ENCODE measurements around the gene ATG4D. TPM values are rescaled to one million over a fixed set of nuclear protein-coding genes. Genes with fewer than 3 reads are reported as not detected.

ATG4D gene
- total RNA-seq, 1 donor from 2014 or later, result 38.5 TPM

DNA sequence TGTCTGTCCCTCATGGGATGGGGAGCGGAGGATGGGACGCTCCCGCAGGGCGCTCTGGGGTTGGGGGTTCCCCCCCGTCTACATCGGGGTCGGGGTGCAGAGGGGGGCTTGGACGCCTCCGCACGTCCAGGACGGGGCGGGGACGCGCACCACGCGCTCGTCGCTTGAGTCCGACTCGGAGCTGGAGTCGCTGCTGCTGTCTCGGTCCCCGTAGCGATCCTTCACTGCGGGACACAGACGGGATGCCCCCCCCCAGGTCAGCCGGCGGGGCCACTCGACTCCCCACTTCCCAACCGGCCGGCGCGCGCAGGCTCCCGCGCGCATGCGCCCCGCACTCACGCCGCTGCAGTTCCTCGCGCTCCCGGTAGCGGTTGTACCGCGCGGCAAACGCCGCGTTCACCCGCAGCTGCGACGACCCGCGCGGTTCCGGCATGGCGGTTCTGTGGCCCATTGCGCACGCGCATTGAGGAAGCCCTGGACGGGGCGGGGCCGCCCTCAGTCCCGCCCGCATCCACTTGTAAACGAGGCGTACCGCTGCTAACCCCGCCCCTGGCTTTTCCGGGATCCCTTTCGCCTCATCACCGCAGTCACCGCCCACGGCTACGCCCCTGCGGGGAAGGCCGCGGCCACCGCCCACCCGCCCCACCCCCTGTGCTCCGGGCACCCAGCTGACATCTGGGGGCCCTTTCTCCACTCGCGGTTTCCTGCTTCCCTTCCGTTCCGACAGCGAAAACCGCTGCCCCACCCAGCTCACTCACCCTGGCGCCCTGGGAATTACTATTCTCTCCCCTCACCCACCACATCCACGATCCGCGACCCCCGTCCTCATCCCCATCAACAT is 22.1 kb downstream of the ATG4D start, which contains the start of gene KRI1:
Gene KRI1, minus strand, starts transcription at position 444 of the 841 bp plus-strand sequence. Its CDS starts 11 bp downstream, at position 433.
- TF ChIP-seq CTCF (IDR thresholded peaks at IDR 0.05; ENCODE audit: insufficient read depth, low read length, poor library complexity, severe bottlenecking), result peak; percentile 7
- Histone ChIP-seq H3K36me3 (ENCODE audit: control insufficient read depth, insufficient read depth, low read length) (no peaks in the 10 kb centered on the region), H3K4me3 (ENCODE audit: low read depth, low read length) (peak within 1 kb of the TSS; percentile 96), H3K27me3 (ENCODE audit: control insufficient read depth, insufficient read depth, low read length) (no peaks in the 10 kb centered on the region)
- DNase-seq (ENCODE audit: low read depth), result peak; percentile 81

DNA sequence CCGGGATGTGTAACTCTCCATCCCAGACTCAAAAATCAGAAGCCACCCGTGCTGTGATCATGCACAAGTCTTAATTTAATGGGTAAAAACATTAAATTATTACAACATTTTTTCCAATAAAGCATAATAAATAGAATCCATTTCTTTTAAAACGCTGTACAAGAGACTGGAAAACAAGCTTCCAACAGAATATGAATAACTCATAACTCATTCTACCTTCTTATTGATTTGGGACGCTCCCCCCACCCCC is 22.6 kb downstream of the ATG4D start:
- H3K36me3 ChIP-seq (ENCODE audit: control insufficient read depth, insufficient read depth, low read length), result no peaks in the 10 kb centered on the region
- H3K4me3 ChIP-seq (ENCODE audit: low read depth, low read length), result peak overlapping the region; percentile 96
- DNase-seq (ENCODE audit: low read depth), result no peak
- TF ChIP-seq CTCF (IDR thresholded peaks at IDR 0.05; ENCODE audit: insufficient read depth, low read length, poor library complexity, severe bottlenecking), result no peak
- no peaks in the 10 kb centered on the region for H3K27me3 ChIP-seq (ENCODE audit: control insufficient read depth, insufficient read depth, low read length)

- no peak for DNase-seq (ENCODE audit: low read depth)
- no peak for TF ChIP-seq CTCF (IDR thresholded peaks at IDR 0.05; ENCODE audit: insufficient read depth, low read length, poor library complexity, severe bottlenecking)
- no peak overlapping the region for H3K4me3 ChIP-seq (ENCODE audit: low read depth, low read length)
- H3K36me3 ChIP-seq (ENCODE audit: control insufficient read depth, insufficient read depth, low read length), result no peaks in the 10 kb centered on the region
- H3K27me3 ChIP-seq (ENCODE audit: control insufficient read depth, insufficient read depth, low read length), result no peaks in the 10 kb centered on the region
These were observed 23.1 kb downstream of the ATG4D start for GRCh38 chr19:10566658-10567410.

GRCh38 chr19:10567656-10568055 is 24.0 kb downstream of the ATG4D start:
- Histone ChIP-seq H3K27me3 (ENCODE audit: control insufficient read depth, insufficient read depth, low read length) (no peaks in the 10 kb centered on the region), H3K36me3 (ENCODE audit: control insufficient read depth, insufficient read depth, low read length) (no peaks in the 10 kb centered on the region), H3K4me3 (ENCODE audit: low read depth, low read length) (peak overlapping the region; percentile 66)
- DNase-seq (ENCODE audit: low read depth), result no peak
- no peak for TF ChIP-seq CTCF (IDR thresholded peaks at IDR 0.05; ENCODE audit: insufficient read depth, low read length, poor library complexity, severe bottlenecking)

GRCh38 chr19:10568062-10568825 is 24.5 kb downstream of the ATG4D start:
- Histone ChIP-seq H3K36me3 (ENCODE audit: control insufficient read depth, insufficient read depth, low read length) (no peaks in the 10 kb centered on the region), H3K4me3 (ENCODE audit: low read depth, low read length) (peak overlapping the region; percentile 66), H3K27me3 (ENCODE audit: control insufficient read depth, insufficient read depth, low read length) (no peaks in the 10 kb centered on the region)
- DNase-seq (ENCODE audit: low read depth), result no peak
- TF ChIP-seq CTCF (IDR thresholded peaks at IDR 0.05; ENCODE audit: insufficient read depth, low read length, poor library complexity, severe bottlenecking), result no peak

Data from kidney epithelial cell (primary cell).